ENCODE data around the gene PPIF.

- TF ChIP-seq TAF1 (IDR thresholded peaks at IDR 0.05; ENCODE audit: borderline replicate concordance, insufficient read depth, low read length) (no peak), SIN3A (IDR thresholded peaks at IDR 0.05; ENCODE audit: borderline replicate concordance, insufficient read depth, low read length) (no peak), POLR2AphosphoS5 (IDR thresholded peaks at IDR 0.05; ENCODE audit: low read depth, low read length) (no peak)
Measured at GRCh38 chr10:79331226-79331625, 16.0 kb upstream of the PPIF start.
